ENCODE measurements around the gene ASB6. TPM values are rescaled to one million over a fixed set of nuclear protein-coding genes. Genes with fewer than 3 reads are reported as not detected.

The ASB6 gene
- total and polyA plus RNA-seq, 4 donors, result 3.4 to 8.4 (median 6.2) TPM

- WGBS, result 76% methylated on average over 7 of the region's 7 CpGs
- Histone ChIP-seq H3K27me3 (ENCODE audit: control insufficient read depth in 4 of 4, insufficient read depth in 4 of 4, low read length in 3 of 4) (peaks cover 0 to 2% (median 0%) of the 10 kb centered on the region in 4 donors), H3K27ac (ENCODE audit: low read depth in 1 of 2, low read length in 2 of 2) (no peak overlapping the region), H3K9me3 (ENCODE audit: control insufficient read depth in 4 of 4, low read length in 3 of 4) (no peaks in the 10 kb centered on the region), H3K36me3 (ENCODE audit: control insufficient read depth in 4 of 4, insufficient read depth in 3 of 4, low read depth in 1 of 4, low read length in 3 of 4) (no peaks in the 10 kb centered on the region), H3K4me1 (ENCODE audit: control insufficient read depth in 4 of 4, insufficient read depth in 4 of 4, low read length in 3 of 4) (no peaks in the 10 kb centered on the region), H3K4me3 (ENCODE audit: low read depth in 1 of 3, low read length in 3 of 3) (no peak overlapping the region), H3K9ac (ENCODE audit: low read depth in 1 of 2, low read length in 2 of 2) (no peak overlapping the region)
- TF ChIP-seq YY1 (IDR thresholded peaks at IDR 0.05) (no peak), NR2F2 (IDR thresholded peaks at IDR 0.05) (no peak), SP1 (IDR thresholded peaks at IDR 0.05) (no peak)
- no peak for DNase-seq (ENCODE audit: low spot score)
These were observed 13.7 kb upstream of the ASB6 start for GRCh38 chr9:129655696-129656095.

GRCh38 chr9:129655154-129655553 lies 13.2 kb upstream of the ASB6 start:
- no peak for DNase-seq (ENCODE audit: low spot score)
- Histone ChIP-seq H3K36me3 (ENCODE audit: control insufficient read depth in 4 of 4, insufficient read depth in 3 of 4, low read depth in 1 of 4, low read length in 3 of 4) (no peaks in the 10 kb centered on the region), H3K9me3 (ENCODE audit: control insufficient read depth in 4 of 4, low read length in 3 of 4) (no peaks in the 10 kb centered on the region), H3K27me3 (ENCODE audit: control insufficient read depth in 4 of 4, insufficient read depth in 4 of 4, low read length in 3 of 4) (peaks cover 0 to 2% (median 0%) of the 10 kb centered on the region in 4 donors), H3K27ac (ENCODE audit: low read depth in 1 of 2, low read length in 2 of 2) (no peak overlapping the region), H3K9ac (ENCODE audit: low read depth in 1 of 2, low read length in 2 of 2) (no peak overlapping the region), H3K4me1 (ENCODE audit: control insufficient read depth in 4 of 4, insufficient read depth in 4 of 4, low read length in 3 of 4) (no peaks in the 10 kb centered on the region), H3K4me3 (ENCODE audit: low read depth in 1 of 3, low read length in 3 of 3) (no peak overlapping the region)
- 92% methylated on average over 7 of the region's 7 CpGs for WGBS
- TF ChIP-seq YY1 (IDR thresholded peaks at IDR 0.05) (no peak), JUND (IDR thresholded peaks at IDR 0.05) (no peak), HNF4A (conservative IDR thresholded peaks at IDR 0.05) (no peak), RXRA (IDR thresholded peaks at IDR 0.05) (no peak), CTCF (IDR thresholded peaks at IDR 0.05; ENCODE audit: low read depth, low read length, missing input control) (no peak), GABPA (IDR thresholded peaks at IDR 0.05 in 1 of 2, conservative IDR thresholded peaks at IDR 0.05 in 1 of 2) (no peak), NR2F2 (IDR thresholded peaks at IDR 0.05) (no peak), RAD21 (IDR thresholded peaks at IDR 0.05) (no peak), HNF4G (IDR thresholded peaks at IDR 0.05) (no peak), EGR1 (IDR thresholded peaks at IDR 0.05; ENCODE audit: low read depth in 2 of 2) (no peak), ZBTB33 (IDR thresholded peaks at IDR 0.05) (no peak), SP1 (IDR thresholded peaks at IDR 0.05) (no peak), FOXA2 (IDR thresholded peaks at IDR 0.05) (no peak), FOXA1 (IDR thresholded peaks at IDR 0.05) (no peak), TAF1 (conservative IDR thresholded peaks at IDR 0.05) (no peak), ATF3 (IDR thresholded peaks at IDR 0.05) (no peak)
- TF ChIP-seq, protein P1, sequence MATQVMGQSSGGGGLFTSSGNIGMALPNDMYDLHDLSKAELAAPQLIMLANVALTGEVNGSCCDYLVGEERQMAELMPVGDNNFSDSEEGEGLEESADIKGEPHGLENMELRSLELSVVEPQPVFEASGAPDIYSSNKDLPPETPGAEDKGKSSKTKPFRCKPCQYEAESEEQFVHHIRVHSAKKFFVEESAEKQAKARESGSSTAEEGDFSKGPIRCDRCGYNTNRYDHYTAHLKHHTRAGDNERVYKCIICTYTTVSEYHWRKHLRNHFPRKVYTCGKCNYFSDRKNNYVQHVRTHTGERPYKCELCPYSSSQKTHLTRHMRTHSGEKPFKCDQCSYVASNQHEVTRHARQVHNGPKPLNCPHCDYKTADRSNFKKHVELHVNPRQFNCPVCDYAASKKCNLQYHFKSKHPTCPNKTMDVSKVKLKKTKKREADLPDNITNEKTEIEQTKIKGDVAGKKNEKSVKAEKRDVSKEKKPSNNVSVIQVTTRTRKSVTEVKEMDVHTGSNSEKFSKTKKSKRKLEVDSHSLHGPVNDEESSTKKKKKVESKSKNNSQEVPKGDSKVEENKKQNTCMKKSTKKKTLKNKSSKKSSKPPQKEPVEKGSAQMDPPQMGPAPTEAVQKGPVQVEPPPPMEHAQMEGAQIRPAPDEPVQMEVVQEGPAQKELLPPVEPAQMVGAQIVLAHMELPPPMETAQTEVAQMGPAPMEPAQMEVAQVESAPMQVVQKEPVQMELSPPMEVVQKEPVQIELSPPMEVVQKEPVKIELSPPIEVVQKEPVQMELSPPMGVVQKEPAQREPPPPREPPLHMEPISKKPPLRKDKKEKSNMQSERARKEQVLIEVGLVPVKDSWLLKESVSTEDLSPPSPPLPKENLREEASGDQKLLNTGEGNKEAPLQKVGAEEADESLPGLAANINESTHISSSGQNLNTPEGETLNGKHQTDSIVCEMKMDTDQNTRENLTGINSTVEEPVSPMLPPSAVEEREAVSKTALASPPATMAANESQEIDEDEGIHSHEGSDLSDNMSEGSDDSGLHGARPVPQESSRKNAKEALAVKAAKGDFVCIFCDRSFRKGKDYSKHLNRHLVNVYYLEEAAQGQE (IDR thresholded peaks at IDR 0.05), result no peak
- TF ChIP-seq, protein P2, sequence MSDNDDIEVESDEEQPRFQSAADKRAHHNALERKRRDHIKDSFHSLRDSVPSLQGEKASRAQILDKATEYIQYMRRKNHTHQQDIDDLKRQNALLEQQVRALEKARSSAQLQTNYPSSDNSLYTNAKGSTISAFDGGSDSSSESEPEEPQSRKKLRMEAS (IDR thresholded peaks at IDR 0.05), result no peak

Data from liver (tissue), 9 donors.